HFFc6 (cell line): ENCODE data around the gene GPR35. TPM values are rescaled to one million over a fixed set of nuclear protein-coding genes. Genes with fewer than 3 reads are reported as not detected.
A peak's percentile ranks its signal among the peaks of the same experiment; 100 is the strongest.

ENCODE experiments used
- DNase-seq: peaks from one replicate; pipeline ENCODE4 v3.0.0-alpha.2; 2018
- H3K27ac Mint-ChIP-seq: 2 replicates; pipeline ENCODE4 v1.8.0; 2020; ENCODE audit warnings: mild to moderate bottlenecking, mixed read lengths
- H3K27me3 Mint-ChIP-seq: 2 replicates; pipeline ENCODE4 v1.8.0; 2021; ENCODE audit warnings: mild to moderate bottlenecking, moderate library complexity, mixed read lengths; ENCODE audit not compliant: insufficient read depth
- H3K36me3 Mint-ChIP-seq: 2 replicates; pipeline ENCODE4 v1.8.0; 2021; ENCODE audit warnings: low read depth, mixed read lengths
- H3K4me1 Mint-ChIP-seq: 2 replicates; pipeline ENCODE4 v1.8.0; 2020; ENCODE audit warnings: low read depth, mixed read lengths
- H3K4me3 Mint-ChIP-seq: 2 replicates; pipeline ENCODE4 v1.8.0; 2020; ENCODE audit warnings: mild to moderate bottlenecking, moderate library complexity, mixed read lengths
- H3K9me3 Mint-ChIP-seq: 2 replicates; pipeline ENCODE4 v1.8.0; 2020; ENCODE audit warnings: mild to moderate bottlenecking, mixed read lengths
- CTCF ChIP-seq: fragments of 200-600 bp; sonication (generic); IDR thresholded peaks from 2 replicates; pipeline ENCODE4 v1.5.0; 2021; ENCODE audit warnings: antibody characterized with exemption, mild to moderate bottlenecking
- total RNA-seq, 6 experiments: library from RNA; stranded (reverse); fragmentation: NEBNext Ultra II Directional; extraction: Animal tissue kit (Norgen Biotek cat#: 25700); gene quantifications; 2 replicates in 1 of 6; 3 replicates in 5 of 6; pipeline ENCODE4 v1.2.3, GENCODE V29; 2021

Gene GPR35
- total RNA-seq, 6 experiments from 2014 or later, result 0.11 to 0.28 (median 0.14) TPM; not detected in 3

- DNase-seq, result no peak
- no peaks in the 10 kb centered on the region; the same call in none of the 2 replicates for H3K27me3 Mint-ChIP-seq
These were observed 31.4 kb upstream of the GPR35 start for GRCh38 chr2:240593703-240594451.

GRCh38 chr2:240594511-240595380 lies 30.5 kb upstream of the GPR35 start:
- no peaks in the 10 kb centered on the region for H3K9me3 Mint-ChIP-seq
- no peaks in the 10 kb centered on the region; the same call in none of the 2 replicates for H3K27me3 Mint-ChIP-seq
- H3K27ac Mint-ChIP-seq, result no peak overlapping the region
- no peak for DNase-seq
- no peaks in the 10 kb centered on the region; the same call in 1 of the 2 replicates for H3K36me3 Mint-ChIP-seq
- H3K4me1 Mint-ChIP-seq, result peaks cover 8% of the 10 kb centered on the region
- no peak overlapping the region for H3K4me3 Mint-ChIP-seq
- TF ChIP-seq CTCF, result no peak

More at GRCh38 chr2:240593703-240594451, 31.4 kb upstream of the GPR35 start:
- no peak for TF ChIP-seq CTCF
- no peak overlapping the region for H3K4me3 Mint-ChIP-seq
- no peak overlapping the region for H3K27ac Mint-ChIP-seq
- H3K9me3 Mint-ChIP-seq, result no peaks in the 10 kb centered on the region
- H3K36me3 Mint-ChIP-seq, result no peaks in the 10 kb centered on the region; the same call in 1 of the 2 replicates
- H3K4me1 Mint-ChIP-seq, result peaks cover 11% of the 10 kb centered on the region

GRCh38 chr2:240595381-240596079 lies 29.8 kb upstream of the GPR35 start:
- no peak overlapping the region for H3K27ac Mint-ChIP-seq
- no peak overlapping the region for H3K4me3 Mint-ChIP-seq
- DNase-seq, result no peak
- TF ChIP-seq CTCF, result peak; percentile 41; the same call in 1 of the 2 replicates
- H3K4me1 Mint-ChIP-seq, result peaks cover 8% of the 10 kb centered on the region
- H3K36me3 Mint-ChIP-seq, result no peaks in the 10 kb centered on the region; the same call in 1 of the 2 replicates
- no peaks in the 10 kb centered on the region for H3K9me3 Mint-ChIP-seq
- H3K27me3 Mint-ChIP-seq, result no peaks in the 10 kb centered on the region; the same call in none of the 2 replicates

- Mint-ChIP-seq H3K36me3 (no peaks in the 10 kb centered on the region; the same call in 1 of the 2 replicates), H3K4me1 (peaks cover 6% of the 10 kb centered on the region), H3K9me3 (no peaks in the 10 kb centered on the region), H3K27ac (no peak overlapping the region), H3K4me3 (no peak overlapping the region), H3K27me3 (no peaks in the 10 kb centered on the region; the same call in none of the 2 replicates)
- TF ChIP-seq CTCF, result no peak
- no peak for DNase-seq
These were observed 29.2 kb upstream of the GPR35 start for GRCh38 chr2:240596080-240596460.

- Mint-ChIP-seq H3K27ac (no peak overlapping the region), H3K4me3 (no peak overlapping the region), H3K4me1 (peaks cover 2% of the 10 kb centered on the region), H3K9me3 (no peaks in the 10 kb centered on the region), H3K27me3 (no peaks in the 10 kb centered on the region; the same call in none of the 2 replicates), H3K36me3 (no peaks in the 10 kb centered on the region; the same call in 1 of the 2 replicates)
- no peak for TF ChIP-seq CTCF
- DNase-seq, result no peak
These were observed 28.8 kb upstream of the GPR35 start for GRCh38 chr2:240596491-240596931.
